Peyer's patch (tissue), 4 donors: ENCODE results near the gene POLE4.

Experiments
- POLR2A ChIP-seq, 2 donors: fragments of 450-650 bp; IDR thresholded peaks; one replicate each; pipeline ENCODE4 v1.5.1; 2017; ENCODE audit warnings: antibody characterized with exemption in 2 of 2, mild to moderate bottlenecking in 2 of 2, moderate library complexity in 2 of 2
- TF ChIP-seq, protein P1 (sequence below), 6 experiments: fragments of 450-650 bp in 4 of 6; fragments of 200-600 bp in 2 of 6; sonication (generic) in 1 of 6; IDR thresholded peaks; one replicate each; pipeline ENCODE4 v1.5.1; 2017 to 2019; ENCODE audit warnings: antibody characterized with exemption in 6 of 6, mild to moderate bottlenecking in 3 of 6, moderate library complexity in 1 of 6

GRCh38 chr2:74945788-74946331 is 12.6 kb upstream of the POLE4 start:
- no peak for TF ChIP-seq POLR2A (IDR thresholded peaks at IDR 0.05)
- TF ChIP-seq, protein P1, sequence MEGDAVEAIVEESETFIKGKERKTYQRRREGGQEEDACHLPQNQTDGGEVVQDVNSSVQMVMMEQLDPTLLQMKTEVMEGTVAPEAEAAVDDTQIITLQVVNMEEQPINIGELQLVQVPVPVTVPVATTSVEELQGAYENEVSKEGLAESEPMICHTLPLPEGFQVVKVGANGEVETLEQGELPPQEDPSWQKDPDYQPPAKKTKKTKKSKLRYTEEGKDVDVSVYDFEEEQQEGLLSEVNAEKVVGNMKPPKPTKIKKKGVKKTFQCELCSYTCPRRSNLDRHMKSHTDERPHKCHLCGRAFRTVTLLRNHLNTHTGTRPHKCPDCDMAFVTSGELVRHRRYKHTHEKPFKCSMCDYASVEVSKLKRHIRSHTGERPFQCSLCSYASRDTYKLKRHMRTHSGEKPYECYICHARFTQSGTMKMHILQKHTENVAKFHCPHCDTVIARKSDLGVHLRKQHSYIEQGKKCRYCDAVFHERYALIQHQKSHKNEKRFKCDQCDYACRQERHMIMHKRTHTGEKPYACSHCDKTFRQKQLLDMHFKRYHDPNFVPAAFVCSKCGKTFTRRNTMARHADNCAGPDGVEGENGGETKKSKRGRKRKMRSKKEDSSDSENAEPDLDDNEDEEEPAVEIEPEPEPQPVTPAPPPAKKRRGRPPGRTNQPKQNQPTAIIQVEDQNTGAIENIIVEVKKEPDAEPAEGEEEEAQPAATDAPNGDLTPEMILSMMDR (IDR thresholded peaks at IDR 0.05): no peak
